Measurements from ENCODE around the gene ZNF782.

Gene ZNF782

GRCh38 chr9:96874947-96875460, 20.7 kb upstream of the ZNF782 start:
- Histone ChIP-seq H3K36me3 (ENCODE audit: insufficient read depth) (no peaks in the 10 kb centered on the region), H4K20me1 (ENCODE audit: insufficient read depth) (no peaks in the 10 kb centered on the region), H2AFZ (ENCODE audit: low read depth) (peak overlapping the region; percentile 48; the same call in 1 of the 2 replicates), H3K4me2 (no peak overlapping the region), H3K27me3 (ENCODE audit: insufficient read depth, low read depth) (no peaks in the 10 kb centered on the region), H3K27ac (no peak overlapping the region), H3K9ac (no peak overlapping the region), H3K4me1 (ENCODE audit: low read depth, poor library complexity, severe bottlenecking) (no peaks in the 10 kb centered on the region), H3K79me2 (ENCODE audit: insufficient read depth, low read depth) (no peaks in the 10 kb centered on the region), H3K4me3 (IDR thresholded peaks at IDR 0.05; ENCODE audit: insufficient read depth, low read depth, low read length) (no peak overlapping the region)
- no peak for TF ChIP-seq CTCF (conservative IDR thresholded peaks at IDR 0.05; ENCODE audit: low read depth, low read length)

GRCh38 chr9:96874201-96874785, 20.0 kb upstream of the ZNF782 start:
- Histone ChIP-seq H2AFZ (ENCODE audit: low read depth) (no peak overlapping the region), H3K27ac (no peak overlapping the region), H3K36me3 (ENCODE audit: insufficient read depth) (no peaks in the 10 kb centered on the region), H3K9ac (no peak overlapping the region), H3K4me1 (ENCODE audit: low read depth, poor library complexity, severe bottlenecking) (no peaks in the 10 kb centered on the region), H3K4me3 (IDR thresholded peaks at IDR 0.05; ENCODE audit: insufficient read depth, low read depth, low read length) (no peak overlapping the region), H4K20me1 (ENCODE audit: insufficient read depth) (no peaks in the 10 kb centered on the region), H3K4me2 (no peak overlapping the region), H3K27me3 (ENCODE audit: insufficient read depth, low read depth) (no peaks in the 10 kb centered on the region), H3K79me2 (ENCODE audit: insufficient read depth, low read depth) (no peaks in the 10 kb centered on the region)
- TF ChIP-seq CTCF (conservative IDR thresholded peaks at IDR 0.05; ENCODE audit: low read depth, low read length): no peak

GRCh38 chr9:96871176-96871575, 16.9 kb upstream of the ZNF782 start:
- no peaks in the 10 kb centered on the region for H3K27me3 ChIP-seq (ENCODE audit: insufficient read depth, low read depth)
- no peak overlapping the region for H2AFZ ChIP-seq (ENCODE audit: low read depth)
- no peaks in the 10 kb centered on the region for H3K36me3 ChIP-seq (ENCODE audit: insufficient read depth)
- no peaks in the 10 kb centered on the region for H4K20me1 ChIP-seq (ENCODE audit: insufficient read depth)
- H3K79me2 ChIP-seq (ENCODE audit: insufficient read depth, low read depth): no peaks in the 10 kb centered on the region
- H3K4me3 ChIP-seq (IDR thresholded peaks at IDR 0.05; ENCODE audit: insufficient read depth, low read depth, low read length): no peak overlapping the region
- no peak overlapping the region for H3K4me2 ChIP-seq
- H3K4me1 ChIP-seq (ENCODE audit: low read depth, poor library complexity, severe bottlenecking): no peaks in the 10 kb centered on the region
- TF ChIP-seq CTCF (conservative IDR thresholded peaks at IDR 0.05; ENCODE audit: low read depth, low read length): no peak
- no peak overlapping the region for H3K9ac ChIP-seq
- no peak overlapping the region for H3K27ac ChIP-seq

GRCh38 chr9:96868709-96869108, 14.4 kb upstream of the ZNF782 start:
- H3K27ac ChIP-seq: no peak overlapping the region
- no peaks in the 10 kb centered on the region for H3K79me2 ChIP-seq (ENCODE audit: insufficient read depth, low read depth)
- no peak overlapping the region for H3K4me3 ChIP-seq (IDR thresholded peaks at IDR 0.05; ENCODE audit: insufficient read depth, low read depth, low read length)
- H3K4me2 ChIP-seq: no peak overlapping the region
- no peaks in the 10 kb centered on the region for H3K36me3 ChIP-seq (ENCODE audit: insufficient read depth)
- no peak for TF ChIP-seq CTCF (conservative IDR thresholded peaks at IDR 0.05; ENCODE audit: low read depth, low read length)
- no peak overlapping the region for H2AFZ ChIP-seq (ENCODE audit: low read depth)
- H3K27me3 ChIP-seq (ENCODE audit: insufficient read depth, low read depth): no peaks in the 10 kb centered on the region
- no peak overlapping the region for H3K9ac ChIP-seq
- H4K20me1 ChIP-seq (ENCODE audit: insufficient read depth): no peaks in the 10 kb centered on the region
- H3K4me1 ChIP-seq (ENCODE audit: low read depth, poor library complexity, severe bottlenecking): no peaks in the 10 kb centered on the region
